Keratinocyte (primary cell): Measurements from ENCODE around the gene LAPTM5.

Experiments
- CTCF ChIP-seq, 3 experiments: IDR thresholded peaks in 1 of 3; conservative IDR thresholded peaks in 1 of 3; optimal IDR thresholded peaks in 1 of 3; 2 replicates in 2 of 3; 3 replicates in 1 of 3; pipeline versions ENCODE3 to v1.5.1; 2011; ENCODE audit warnings: low read length in 3 of 3, mild to moderate bottlenecking in 3 of 3, moderate library complexity in 2 of 3, control low read depth in 1 of 3, inconsistent platforms in 1 of 3; ENCODE audit not compliant: insufficient read depth in 2 of 3; ENCODE audit errors: extremely low read depth in 1 of 3
- EZH2 ChIP-seq: IDR thresholded peaks from one replicate; pipeline ENCODE4 v1.6.1; 2012; ENCODE audit warnings: inconsistent platforms, mild to moderate bottlenecking, low read length, moderate library complexity

- no peak for TF ChIP-seq CTCF (optimal IDR thresholded peaks at IDR 0.05 in 1 of 3, IDR thresholded peaks at IDR 0.05 in 1 of 3, conservative IDR thresholded peaks at IDR 0.05 in 1 of 3; ENCODE audit: extremely low read depth in 1 of 3, insufficient read depth in 2 of 3, low read length in 3 of 3)
- TF ChIP-seq EZH2: no peak
Measured at GRCh38 chr1:30714025-30714424, 43.5 kb downstream of the LAPTM5 start.
